ENCODE measurements around the gene NNT.

GRCh38 chr5:43750809-43751208, 147.8 kb downstream of the NNT start:
- TF ChIP-seq CBX5 (IDR thresholded peaks at IDR 0.05; ENCODE audit: low read depth), result no peak
- no peak for TF ChIP-seq CTCF (IDR thresholded peaks at IDR 0.05 in 2 of 3, conservative IDR thresholded peaks at IDR 0.05 in 1 of 3; ENCODE audit: control insufficient read depth in 2 of 3, extremely low read depth in 1 of 3, insufficient read depth in 1 of 3, low read depth in 3 of 3, low read length in 3 of 3)
- TF ChIP-seq ZBTB40 (IDR thresholded peaks at IDR 0.05; ENCODE audit: borderline replicate concordance), result no peak
- no peak for TF ChIP-seq GABPA (IDR thresholded peaks at IDR 0.05; ENCODE audit: low read depth)
- no peak for TF ChIP-seq SP1 (IDR thresholded peaks at IDR 0.05; ENCODE audit: low read depth, low read length)
- TF ChIP-seq POLR2AphosphoS2 (IDR thresholded peaks at IDR 0.05; ENCODE audit: low read depth, low read length), result no peak
- TF ChIP-seq KDM1A (IDR thresholded peaks at IDR 0.05; ENCODE audit: borderline replicate concordance), result no peak
- no peak for TF ChIP-seq CUX1 (IDR thresholded peaks at IDR 0.05; ENCODE audit: insufficient replicate concordance, low read depth, low read length)
- no peak for TF ChIP-seq EP300 (IDR thresholded peaks at IDR 0.05; ENCODE audit: borderline replicate concordance in 1 of 2, control insufficient read depth in 1 of 2, low read depth in 2 of 2, low read length in 2 of 2)
- no peak for TF ChIP-seq ZNF274 (IDR thresholded peaks at IDR 0.05; ENCODE audit: insufficient read depth, insufficient read length)
- no peak for TF ChIP-seq ATF3 (IDR thresholded peaks at IDR 0.05; ENCODE audit: borderline replicate concordance, extremely low read depth, low read depth, low read length)
- TF ChIP-seq RCOR1 (conservative IDR thresholded peaks at IDR 0.05; ENCODE audit: low read depth, low read length), result no peak
- TF ChIP-seq POLR2A (IDR thresholded peaks at IDR 0.05; ENCODE audit: low read depth, low read length), result no peak
- TF ChIP-seq ESRRA (IDR thresholded peaks at IDR 0.05; ENCODE audit: low read length), result no peak

Data from GM12878 (cell line).